ENCODE data around the gene BTBD9.
A peak's percentile ranks its signal among the peaks of the same experiment; 100 is the strongest.

The BTBD9 gene

GRCh38 chr6:38593409-38593808, 46.3 kb downstream of the BTBD9 start:
- no peak for DNase-seq

GRCh38 chr6:38591439-38591838, 48.3 kb downstream of the BTBD9 start:
- no peak for DNase-seq

- DNase-seq, result no peak
These were observed 50.4 kb downstream of the BTBD9 start for GRCh38 chr6:38589367-38589720.

GRCh38 chr6:38588631-38589366, 50.9 kb downstream of the BTBD9 start:
- no peak for DNase-seq

GRCh38 chr6:38587766-38588362, 51.9 kb downstream of the BTBD9 start:
- DNase-seq, result no peak

- no peak for DNase-seq
These were observed 52.7 kb downstream of the BTBD9 start for GRCh38 chr6:38586992-38587391.

- DNase-seq, result no peak
These were observed 55.0 kb downstream of the BTBD9 start for GRCh38 chr6:38584731-38585130.

GRCh38 chr6:38583523-38583922, 56.2 kb downstream of the BTBD9 start:
- DNase-seq, result no peak

GRCh38 chr6:38580030-38580429, 59.7 kb downstream of the BTBD9 start:
- DNase-seq, result no peak

- no peak for DNase-seq
These were observed 60.6 kb downstream of the BTBD9 start for GRCh38 chr6:38579010-38579628.

- DNase-seq, result no peak
These were observed 61.7 kb downstream of the BTBD9 start for GRCh38 chr6:38578075-38578474.

- no peak for DNase-seq
These were observed 62.2 kb downstream of the BTBD9 start for GRCh38 chr6:38577492-38577891.

- DNase-seq, result no peak
These were observed 65.8 kb downstream of the BTBD9 start for GRCh38 chr6:38573801-38574395.

- DNase-seq, result no peak
These were observed 67.4 kb downstream of the BTBD9 start for GRCh38 chr6:38572186-38572813.

- no peak for DNase-seq
These were observed 68.0 kb downstream of the BTBD9 start for GRCh38 chr6:38571721-38572120.

- peak; percentile 21 for DNase-seq
These were observed 69.0 kb downstream of the BTBD9 start for GRCh38 chr6:38570750-38571149.

GRCh38 chr6:38567436-38567835, 72.3 kb downstream of the BTBD9 start:
- DNase-seq, result peak; percentile 28

GRCh38 chr6:38566295-38567030, 73.3 kb downstream of the BTBD9 start:
- peak; percentile 21 for DNase-seq

GRCh38 chr6:38564301-38564700, 75.4 kb downstream of the BTBD9 start:
- no peak for DNase-seq

GRCh38 chr6:38555606-38556005, 84.1 kb downstream of the BTBD9 start:
- no peak for DNase-seq

- no peak for DNase-seq
These were observed 84.9 kb downstream of the BTBD9 start for GRCh38 chr6:38554700-38555413.

- DNase-seq, result no peak
These were observed 85.7 kb downstream of the BTBD9 start for GRCh38 chr6:38554014-38554413.
